Activated T-cell treated with anti-CD3 and anti-CD28 coated beads, Interleukin-2, amount 50 U/mL, for 48 hours (primary cell): ENCODE results near the gene AQP7.
"Not testable (repeated sequence)": the region's sequence is repeated elsewhere in the genome, so short reads cannot be mapped to it uniquely, and the experiment has no call there.

ENCODE experiments used
- DNase-seq, 2 experiments: peaks; one replicate each; pipeline ENCODE4 v3.0.0-alpha.2; 2020

AQP7 gene

DNA sequence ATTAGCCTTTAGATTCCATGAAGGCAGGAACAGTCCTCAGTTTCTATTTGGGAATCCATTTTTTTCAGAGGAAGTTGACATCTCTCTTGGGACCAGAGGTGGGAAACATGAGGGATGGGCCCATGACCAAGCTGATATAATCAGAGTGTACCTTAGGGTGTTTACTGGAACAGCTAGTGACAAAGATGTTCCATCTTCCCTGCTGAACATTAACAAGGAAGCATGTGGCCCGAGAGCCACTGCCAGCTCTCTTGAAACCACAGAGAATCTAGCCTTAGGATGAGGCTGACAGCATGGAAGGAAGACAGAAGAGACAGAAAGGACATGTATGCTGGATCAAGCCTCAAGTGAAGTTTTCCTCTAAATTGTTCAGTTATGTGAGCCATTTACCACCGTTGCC, 29.1 kb upstream of the AQP7 start:
- DNase-seq = no peak

DNA sequence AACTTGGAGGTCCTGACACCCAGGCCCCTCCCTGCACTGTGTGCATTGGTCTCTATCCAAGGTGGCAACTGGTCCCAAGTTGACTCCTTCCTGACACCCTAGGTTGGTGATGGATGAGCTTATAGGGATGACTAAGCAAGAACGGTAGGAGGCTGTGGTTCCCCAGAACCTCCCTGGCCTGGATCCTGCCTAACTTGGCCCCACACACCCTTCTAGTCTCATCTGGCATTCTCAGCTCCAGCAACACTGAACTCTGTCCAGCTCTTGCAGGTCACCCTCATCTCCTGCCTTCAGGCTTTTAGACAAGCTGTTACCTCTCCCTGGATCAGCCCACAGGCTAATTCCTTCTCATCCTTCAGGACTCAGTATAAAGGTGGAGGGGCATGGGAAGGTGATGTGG, 28.6 kb upstream of the AQP7 start:
- no peak for DNase-seq

DNA sequence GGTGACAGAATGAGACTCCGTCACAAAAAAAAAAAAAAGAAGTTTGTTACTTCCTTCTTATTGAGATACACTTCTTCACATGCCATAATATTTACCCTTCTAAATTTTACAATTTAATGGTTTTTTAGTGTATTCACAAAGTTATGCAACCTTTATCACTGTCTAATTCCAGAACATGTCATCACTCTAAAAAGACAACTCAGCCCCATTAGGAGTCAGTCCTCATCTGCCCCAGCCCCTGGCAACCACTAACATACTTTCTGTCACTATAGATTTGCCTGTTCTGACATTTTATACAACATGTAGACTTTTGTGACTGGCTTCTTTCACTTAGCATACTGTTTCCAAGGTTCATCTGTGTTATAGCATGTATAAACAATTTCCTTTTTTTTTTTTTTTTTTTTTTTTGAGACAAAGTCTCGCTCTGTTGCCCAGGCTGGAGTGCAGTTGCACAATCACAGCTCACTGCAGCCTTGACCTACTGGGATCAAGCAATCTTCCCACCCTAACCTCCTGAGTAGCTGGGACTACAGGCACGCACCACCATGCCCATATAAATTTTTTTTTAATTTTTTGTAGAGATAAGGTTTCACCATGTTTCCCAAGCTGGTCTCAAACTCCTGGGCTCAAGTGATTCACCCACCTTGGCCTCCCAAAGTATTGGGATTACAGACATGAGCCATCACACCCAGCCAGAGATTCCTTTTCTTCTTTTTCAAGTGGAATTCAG, 27.1 kb upstream of the AQP7 start:
- no peak for DNase-seq

DNA sequence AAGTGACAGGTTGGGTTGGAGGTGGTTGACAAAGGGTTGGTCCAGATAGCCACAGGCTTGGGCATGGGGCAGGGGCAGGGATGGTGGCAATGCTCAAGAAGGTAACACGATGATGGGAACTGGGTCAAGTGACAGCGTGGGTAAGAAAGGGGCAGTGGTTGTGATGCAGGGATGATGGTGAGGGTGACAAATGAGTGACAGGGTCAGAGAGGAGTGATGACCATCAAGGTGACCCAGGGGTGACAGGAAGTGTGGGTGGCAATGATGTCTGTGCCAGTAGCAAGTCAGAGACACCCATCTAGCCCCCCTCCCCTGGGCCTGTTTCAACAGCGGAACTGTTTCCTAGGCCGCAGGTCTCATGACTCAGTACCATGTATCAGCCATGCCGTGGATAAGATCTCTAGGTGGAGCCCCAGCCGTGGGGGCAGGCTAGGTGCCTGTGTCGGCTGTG, 24.5 kb upstream of the AQP7 start:
- no peak for DNase-seq

DNA sequence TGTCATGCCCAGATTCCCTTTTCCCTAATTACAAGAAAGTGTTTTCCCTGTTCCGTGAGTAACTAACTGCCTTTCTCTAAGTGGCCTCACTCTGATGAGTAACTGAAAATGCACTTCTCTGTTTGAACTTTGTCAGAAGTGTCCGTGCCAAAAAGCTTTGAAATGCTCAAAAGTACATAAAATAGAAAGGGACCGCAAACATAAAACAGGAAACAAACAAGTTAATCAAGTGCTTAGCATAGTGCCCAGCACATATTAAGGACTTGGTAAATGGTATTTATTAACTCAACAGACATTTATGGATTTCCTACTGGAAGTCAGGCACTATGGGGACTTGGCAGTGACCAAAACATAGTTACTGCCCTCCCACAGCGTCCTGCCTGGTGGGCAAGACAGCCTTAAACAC, 22.8 kb upstream of the AQP7 start:
- no peak for DNase-seq

DNA sequence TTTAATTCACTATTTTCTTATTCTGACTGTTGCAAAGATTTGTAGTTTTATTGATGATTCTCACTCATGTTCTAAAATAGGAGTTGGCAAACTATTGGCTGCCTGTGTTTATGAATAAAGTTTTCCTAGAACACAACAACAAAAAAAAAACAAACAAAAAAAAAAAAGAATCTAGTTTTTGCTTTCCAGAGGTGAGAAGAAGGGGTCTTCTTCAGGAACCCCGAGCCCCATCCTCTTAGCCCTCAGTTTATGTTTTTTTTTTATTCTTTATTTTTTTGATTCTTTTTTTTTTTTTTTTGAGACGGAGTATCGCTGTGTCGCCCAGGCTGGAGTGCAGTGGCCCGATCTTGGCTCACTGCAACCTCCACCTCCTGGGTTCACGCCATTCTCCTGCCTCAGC, 22.1 kb upstream of the AQP7 start:
- DNase-seq = not testable (repeated sequence)

DNA sequence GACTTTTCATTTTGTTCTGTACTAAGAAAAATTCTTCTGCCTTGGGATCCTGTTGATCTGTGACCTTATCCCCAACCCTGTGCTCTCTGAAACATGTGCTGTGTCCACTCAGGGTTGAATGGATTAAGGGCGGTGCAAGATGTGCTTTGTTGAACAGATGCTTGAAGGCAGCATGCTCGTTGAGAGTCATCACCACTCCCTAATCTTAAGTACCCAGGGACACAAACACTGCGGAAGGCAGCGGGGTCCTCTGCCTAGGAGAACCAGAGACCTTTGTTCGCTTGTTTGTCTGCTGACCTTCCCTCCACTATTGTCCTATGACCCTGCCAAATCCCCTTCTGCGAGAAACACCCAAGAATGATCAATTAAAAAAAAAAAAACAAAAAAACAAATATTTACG, 21.7 kb upstream of the AQP7 start:
- not testable (repeated sequence) for DNase-seq

DNA sequence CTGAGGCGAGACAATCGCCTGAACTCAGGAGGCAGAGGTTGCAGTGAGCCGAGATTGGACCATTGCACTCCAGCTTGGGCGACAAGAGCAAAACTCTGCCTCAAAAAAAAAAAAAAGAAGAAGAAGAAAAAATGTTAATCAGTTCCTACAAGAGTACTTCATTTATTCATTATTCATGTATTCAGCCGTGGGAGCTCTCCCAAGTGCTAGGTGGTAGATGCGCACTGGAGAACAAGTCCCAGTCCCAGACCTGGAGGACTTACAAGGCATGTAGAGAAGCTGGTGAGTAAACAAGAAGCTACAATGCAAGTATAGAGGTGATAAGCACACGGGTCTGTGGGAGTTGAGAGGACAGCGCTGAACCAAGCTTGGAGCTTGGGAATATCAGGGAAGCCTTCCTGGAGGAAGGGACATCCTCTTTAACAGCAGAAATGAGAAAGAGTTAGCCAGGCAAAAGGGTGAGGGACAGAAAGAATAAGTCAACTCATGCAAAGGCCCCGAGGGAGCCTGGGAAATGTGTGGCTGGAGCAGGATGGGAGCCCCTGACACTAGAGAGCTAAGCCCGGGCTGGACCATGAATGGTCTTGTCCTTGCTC, 17.4 kb upstream of the AQP7 start:
- no peak for DNase-seq

DNA sequence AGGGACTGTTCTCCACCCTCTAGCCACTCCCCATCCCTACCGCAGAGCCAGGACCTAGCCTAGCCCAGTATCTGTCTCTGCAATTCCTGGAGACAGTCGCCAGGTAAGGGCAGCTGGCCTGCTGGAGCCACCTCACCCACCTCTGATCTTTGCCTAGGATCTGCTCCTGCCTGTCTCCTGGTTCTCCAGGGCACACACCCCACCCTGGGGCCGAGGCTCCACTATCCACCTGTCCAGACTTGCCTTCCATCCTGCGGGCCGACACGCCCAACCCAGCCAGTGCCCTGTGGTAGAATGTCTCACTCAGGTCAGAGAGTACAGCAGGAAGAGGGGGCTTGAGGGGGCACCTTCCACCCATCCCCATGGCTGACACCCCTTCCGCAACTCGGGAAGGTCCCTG, 15.7 kb upstream of the AQP7 start:
- no peak for DNase-seq

DNA sequence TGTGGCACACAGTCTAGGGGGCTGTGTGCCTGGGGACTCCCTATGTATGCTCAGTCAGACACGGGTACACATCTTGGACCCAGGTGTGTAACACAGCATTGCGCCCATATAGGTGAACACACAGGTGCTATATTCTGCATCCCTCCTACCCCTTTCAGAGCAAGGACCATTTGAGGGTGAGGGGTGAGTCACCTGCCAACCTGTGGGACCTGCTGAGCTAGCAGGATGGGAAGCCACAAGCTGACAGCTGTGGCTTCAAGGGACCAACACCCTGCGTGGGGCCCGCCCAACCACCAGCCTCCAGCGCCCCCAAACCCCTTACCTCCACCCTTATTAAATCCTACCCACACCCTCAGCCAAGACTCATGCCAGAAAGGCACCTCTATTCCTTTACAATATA, 14.6 kb upstream of the AQP7 start:
- DNase-seq = peak; percentile 33 to 42

DNA sequence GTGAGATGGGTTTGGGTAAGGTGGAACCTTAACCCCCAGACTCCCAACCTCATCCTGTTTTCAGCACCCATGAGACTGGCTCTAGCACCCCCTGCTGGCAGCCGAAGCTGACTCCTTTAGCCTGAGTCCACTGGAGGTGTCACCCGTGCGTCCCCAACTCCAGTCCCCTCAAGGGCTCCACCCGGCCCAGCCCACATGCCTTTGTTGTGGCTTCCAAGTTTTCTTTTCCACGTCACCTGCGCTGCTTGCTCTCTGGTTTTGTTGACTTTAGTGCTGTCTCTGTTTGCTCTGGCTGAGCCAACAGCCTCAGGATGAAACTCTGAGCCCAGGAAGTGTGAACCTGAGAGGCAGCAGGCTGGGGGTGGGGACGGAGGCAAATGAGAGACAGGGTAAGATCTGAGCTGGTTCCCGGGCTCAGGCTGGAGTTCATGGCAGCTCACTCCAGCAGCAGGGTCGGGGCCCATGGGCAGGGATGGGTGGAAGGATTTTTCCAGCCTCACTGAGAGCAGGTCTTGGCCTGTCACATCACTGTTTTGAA, 13.2 kb upstream of the AQP7 start:
- DNase-seq = peak; percentile 96 to 98

DNA sequence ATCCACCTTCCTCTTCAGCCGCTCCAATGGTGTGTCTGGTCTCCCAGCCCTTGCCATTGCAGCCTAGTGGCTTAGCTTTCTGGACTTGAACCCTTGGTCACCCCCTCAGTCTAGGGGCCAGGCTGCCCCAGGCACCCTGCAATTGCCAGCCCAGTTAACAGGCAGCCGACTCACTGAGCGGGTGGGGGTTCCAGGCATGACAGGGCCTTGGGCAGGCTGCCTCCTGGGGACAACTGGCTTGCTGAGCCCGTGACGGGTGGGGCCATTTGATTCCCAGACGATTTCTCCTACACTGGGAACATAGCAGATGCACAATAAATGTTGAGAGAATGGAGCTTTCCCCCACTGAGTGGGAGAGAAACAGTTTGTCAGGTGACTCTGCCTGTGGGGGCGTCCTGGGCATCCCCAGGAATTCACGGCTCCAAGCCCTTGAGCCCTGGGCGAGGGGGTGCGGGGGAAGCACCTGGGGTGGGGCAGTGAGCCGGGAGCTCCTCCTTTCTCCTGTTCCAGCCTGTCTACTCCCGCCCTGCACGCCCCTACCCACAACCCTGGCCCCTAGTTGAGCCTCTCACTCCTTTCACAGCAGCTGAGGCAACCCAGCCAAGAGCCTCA, 12.6 kb upstream of the AQP7 start:
- DNase-seq = no peak

DNA sequence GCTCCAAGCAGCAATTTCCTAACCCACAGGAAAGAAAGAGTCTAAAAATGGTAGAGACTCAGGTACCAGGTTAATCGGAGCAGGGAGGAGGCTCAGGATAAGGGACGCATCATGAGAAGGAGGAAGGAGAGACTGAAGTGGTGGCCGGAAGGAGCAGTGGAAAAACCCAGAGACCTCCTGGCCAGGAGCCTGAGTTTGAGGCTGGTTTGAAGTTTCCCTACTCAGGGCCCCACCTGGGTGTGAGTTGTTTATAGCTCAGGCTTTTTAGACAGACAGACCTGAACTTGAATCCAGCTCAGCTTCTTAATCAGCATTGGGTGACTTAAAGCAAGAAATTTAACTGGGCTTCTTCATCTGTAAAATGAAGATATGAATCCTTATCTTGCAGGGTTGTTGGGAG, 11.9 kb upstream of the AQP7 start:
- DNase-seq = no peak

DNA sequence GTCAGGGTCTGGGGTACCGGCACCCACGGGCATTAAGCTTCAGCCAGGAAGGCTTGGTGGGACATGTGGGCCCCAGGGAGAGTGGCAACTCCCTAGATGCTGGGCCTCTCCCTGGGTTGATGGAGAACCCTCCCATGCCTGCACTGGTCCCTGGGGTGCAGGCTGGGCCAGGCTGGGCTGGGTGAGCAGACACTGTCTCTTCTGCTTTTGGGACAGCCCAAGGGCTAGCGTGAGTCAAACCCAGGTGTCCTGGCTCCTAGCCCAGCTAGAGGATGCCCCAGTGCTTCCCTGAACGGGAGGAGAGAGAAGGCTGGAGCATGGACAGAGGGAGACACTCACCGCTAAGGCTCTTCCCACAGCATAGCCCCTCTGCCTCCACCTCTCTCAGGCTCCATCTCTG, 5.7 kb upstream of the AQP7 start:
- DNase-seq = no peak

DNA sequence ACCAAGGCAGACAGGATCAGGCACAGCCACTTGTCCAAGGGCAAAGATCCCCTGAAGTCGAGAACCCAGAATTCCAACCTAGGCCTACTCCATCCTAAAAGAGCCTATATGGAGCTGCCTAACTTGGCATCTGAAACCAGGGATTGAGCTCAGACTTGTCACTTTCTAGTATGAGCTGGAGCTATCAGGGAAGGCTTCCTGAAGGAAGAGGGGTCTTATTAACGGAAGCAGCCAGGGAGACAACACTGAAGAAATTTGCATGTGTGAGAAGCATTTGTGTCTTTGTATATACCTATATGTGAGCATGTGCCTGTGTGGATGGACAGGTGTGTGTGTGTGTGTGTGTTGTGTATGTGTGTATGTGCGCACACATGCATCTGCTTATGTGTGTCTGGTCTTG, 4.7 kb upstream of the AQP7 start:
- DNase-seq = no peak

DNA sequence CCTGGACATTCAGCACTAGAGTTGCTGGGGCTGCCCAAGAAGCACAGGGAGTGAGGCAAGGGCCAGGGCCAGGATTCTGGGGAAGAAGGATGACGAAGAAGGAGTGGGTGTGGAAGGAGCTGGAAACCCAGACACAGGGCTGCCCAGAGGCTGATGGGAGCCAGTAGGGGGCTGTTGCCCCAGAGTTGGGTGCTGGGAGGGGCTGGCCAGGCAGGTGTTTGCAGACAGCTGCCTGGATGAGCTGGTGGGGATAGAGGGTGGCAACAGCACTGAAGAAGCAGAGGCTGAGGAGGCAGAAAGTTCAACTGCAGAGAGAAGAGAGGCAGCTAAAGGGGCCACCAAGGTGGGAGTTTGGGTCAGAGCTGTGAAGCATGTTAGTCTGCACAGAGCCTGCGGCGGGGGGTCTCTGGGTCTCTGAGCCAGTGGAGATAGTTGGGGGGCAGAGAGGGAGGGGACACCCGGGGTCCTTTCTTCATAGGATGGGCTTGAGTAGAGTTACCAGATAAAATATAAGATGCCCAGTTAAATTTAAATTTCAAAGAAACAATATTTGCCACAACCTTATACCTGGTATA, 2.5 kb upstream of the AQP7 start:
- no peak for DNase-seq

DNA sequence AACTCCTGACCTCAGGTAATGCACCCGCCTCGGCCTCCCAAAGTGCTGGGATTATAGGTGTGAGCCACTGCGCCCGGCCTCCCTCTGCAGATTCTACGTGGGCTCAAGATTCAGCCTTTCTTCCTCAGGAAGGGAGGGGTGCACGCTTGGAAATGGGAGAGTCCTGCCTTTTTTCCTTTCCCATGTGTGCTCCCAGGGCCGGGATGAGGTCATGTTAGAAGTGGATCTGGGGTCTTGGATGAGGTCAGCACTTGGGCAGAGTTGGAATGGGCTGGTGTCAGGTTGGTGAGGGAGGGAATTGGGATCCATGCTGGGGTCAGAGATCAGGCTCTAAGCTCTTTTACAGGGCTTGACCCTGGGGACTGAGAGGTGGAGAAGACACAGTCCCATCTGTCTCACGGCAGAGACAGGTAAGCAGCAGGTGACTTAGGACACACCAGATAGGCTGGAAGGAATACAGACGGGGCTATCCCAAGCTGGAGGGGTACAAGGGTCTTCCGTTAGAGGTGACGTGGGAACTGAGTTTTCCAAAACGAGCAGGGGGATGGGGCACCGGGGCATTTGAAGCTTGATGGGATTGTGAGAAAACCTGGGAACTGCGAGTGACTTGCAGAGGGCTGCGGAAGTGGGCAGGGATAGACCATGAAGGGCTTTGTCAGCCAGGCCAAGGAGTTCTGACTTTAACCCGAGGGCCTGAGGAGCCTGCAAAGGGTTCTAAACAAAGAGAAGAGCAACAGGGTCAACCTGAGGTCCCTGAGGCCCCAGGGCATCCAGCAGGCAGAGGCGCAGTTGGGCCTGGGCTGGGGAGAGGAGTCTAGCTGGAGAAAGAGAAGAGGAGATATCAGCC, 1.8 kb upstream of the AQP7 start:
- no peak for DNase-seq

DNA sequence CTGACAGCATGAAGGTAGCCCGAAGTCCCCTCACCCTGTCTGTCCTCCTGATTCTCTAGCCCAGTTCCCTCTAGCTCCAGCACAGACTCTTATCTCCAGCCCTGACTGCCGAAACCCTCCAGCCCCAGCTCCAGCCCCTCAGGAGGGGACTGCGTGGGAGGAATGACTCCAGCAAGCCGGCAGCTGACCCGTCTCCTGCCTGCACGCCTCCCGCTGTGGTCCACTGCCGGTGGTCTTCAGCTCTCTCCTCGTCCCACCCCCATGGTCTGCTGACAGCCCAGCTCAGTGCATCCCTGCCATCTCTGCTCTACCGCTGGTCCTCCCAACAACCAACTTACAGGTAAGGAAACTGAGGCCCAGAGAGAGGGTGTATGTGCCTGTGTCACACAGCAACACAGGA, 559 bp downstream of the AQP7 start:
- not testable (repeated sequence) for DNase-seq

DNA sequence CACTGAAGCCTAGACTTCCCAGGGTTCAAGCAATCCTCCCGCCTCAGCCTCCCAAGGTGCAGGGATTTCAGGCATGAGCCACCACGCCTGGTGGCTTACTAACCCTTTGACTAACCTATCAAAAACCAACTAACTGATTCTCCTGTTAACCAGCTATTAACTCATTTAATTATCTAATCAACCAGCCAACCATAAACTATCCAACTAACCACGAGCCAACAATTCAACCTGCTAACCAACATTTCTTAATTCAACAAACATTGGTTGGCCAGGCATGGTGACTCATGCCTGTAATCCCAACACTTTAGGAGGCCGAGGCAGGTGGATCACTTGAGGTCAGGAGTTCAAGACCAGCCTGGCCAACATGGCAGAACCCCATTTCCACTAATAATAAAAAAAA, 3.3 kb downstream of the AQP7 start:
- DNase-seq = not testable (repeated sequence)

DNA sequence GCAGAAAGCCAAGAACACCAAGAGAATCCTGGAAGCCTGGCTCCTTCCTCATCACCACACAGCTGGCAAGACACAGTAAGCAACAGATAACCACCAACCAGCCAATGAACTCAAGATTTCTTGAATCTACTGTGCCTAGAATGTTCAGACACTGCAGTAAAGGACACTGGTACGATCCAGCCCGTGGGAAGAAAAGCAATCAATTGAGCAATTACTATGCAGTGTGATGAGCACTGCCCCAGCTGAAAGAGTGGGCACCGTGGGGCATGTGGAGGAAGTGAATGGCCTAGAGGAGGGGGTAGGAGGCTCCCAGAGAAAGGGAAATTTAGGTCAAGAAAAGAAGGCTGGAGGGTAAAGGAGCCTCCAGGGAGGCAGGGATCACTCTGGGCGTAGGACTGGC, 4.6 kb downstream of the AQP7 start:
- DNase-seq = not testable (repeated sequence)

DNA sequence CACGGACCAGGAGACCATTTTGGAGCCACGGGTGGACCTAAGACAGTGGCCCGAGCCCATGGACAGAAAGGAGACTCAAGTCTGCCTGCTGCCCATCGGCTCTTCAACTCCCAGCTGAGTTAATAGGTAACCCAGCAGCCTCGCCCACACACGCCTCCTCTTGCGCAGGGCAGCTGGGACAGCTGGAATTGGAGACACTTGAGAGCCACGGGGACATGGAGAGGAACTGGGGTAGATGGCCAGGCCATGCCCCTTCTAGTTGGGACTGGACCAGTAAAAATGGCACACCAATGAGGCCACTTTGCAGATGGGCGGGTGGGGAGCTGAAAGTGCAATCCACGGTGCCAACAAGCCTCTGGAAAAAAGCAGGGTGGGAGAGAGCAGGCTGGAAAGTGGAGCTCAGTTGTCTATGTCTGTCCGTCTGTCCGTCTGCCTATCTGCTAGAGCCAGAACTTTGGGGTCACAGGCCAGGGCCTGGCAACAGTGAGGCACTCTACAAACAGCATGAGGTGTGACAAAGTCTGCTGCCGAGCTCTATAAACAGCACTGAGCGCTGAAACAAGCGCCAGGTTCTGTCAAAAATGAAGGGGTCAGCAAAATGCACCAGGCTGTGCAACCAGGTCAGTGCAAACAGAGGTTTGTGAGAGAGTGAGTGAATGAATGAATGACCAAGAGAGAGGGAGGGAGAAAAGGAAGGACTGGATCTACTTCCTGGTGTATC, 7.0 kb downstream of the AQP7 start:
- DNase-seq = not testable (repeated sequence)

DNA sequence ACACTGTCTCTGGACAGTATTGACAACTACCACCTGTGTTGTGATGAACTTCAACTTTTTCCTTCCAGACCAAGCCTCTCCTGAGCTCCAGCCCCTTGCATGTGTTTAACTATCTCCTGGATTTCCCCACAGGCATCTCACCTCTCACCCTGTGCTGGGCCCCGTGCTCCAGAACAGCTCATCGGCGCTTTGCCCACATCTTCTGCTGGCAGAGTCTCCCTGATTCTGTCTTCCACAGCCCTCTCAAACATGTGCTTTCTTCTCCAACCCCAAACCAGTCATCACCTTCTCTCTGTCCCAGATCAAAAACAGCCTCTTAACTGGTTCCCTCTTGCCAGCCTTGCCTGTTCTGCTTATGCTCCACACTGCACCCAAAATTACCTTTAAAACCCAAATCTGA, 8.4 kb downstream of the AQP7 start:
- DNase-seq = not testable (repeated sequence)
